Kidney epithelial cell (primary cell): ENCODE measurements around the gene SPEF1. TPM values are rescaled to one million over a fixed set of nuclear protein-coding genes. Genes with fewer than 3 reads are reported as not detected.

Experiments used
- DNase-seq: peaks from one replicate; pipeline ENCODE4 v3.0.0-alpha.2; 2010; ENCODE audit warnings: low read depth
- H3K27me3 ChIP-seq: 2 replicates; pipeline ENCODE4 v1.6.0; 2011; ENCODE audit warnings: low read length; ENCODE audit not compliant: control insufficient read depth, insufficient read depth
- H3K36me3 ChIP-seq: 2 replicates; pipeline ENCODE4 v1.5.1; 2011; ENCODE audit warnings: low read length; ENCODE audit not compliant: control insufficient read depth, insufficient read depth
- H3K4me3 ChIP-seq: 2 replicates; pipeline ENCODE4 v1.5.1; 2011; ENCODE audit warnings: low read depth, mild to moderate bottlenecking, control low read depth, low read length
- total RNA-seq: library from RNA; depleted of rRNA; stranded (reverse); fragments of >200 nt; gene quantifications from 2 replicates; pipeline ENCODE4 v1.2.3, GENCODE V29; 2015
- TF ChIP-seq, protein P1 (sequence below): IDR thresholded peaks from 2 replicates; pipeline ENCODE4 v1.5.1; 2011; ENCODE audit warnings: mild to moderate bottlenecking, moderate library complexity, low read length, control low read depth, inconsistent platforms; ENCODE audit not compliant: insufficient read depth, poor library complexity, severe bottlenecking

SPEF1 gene
- total RNA-seq, 1 donor from 2014 or later: not detected

DNA sequence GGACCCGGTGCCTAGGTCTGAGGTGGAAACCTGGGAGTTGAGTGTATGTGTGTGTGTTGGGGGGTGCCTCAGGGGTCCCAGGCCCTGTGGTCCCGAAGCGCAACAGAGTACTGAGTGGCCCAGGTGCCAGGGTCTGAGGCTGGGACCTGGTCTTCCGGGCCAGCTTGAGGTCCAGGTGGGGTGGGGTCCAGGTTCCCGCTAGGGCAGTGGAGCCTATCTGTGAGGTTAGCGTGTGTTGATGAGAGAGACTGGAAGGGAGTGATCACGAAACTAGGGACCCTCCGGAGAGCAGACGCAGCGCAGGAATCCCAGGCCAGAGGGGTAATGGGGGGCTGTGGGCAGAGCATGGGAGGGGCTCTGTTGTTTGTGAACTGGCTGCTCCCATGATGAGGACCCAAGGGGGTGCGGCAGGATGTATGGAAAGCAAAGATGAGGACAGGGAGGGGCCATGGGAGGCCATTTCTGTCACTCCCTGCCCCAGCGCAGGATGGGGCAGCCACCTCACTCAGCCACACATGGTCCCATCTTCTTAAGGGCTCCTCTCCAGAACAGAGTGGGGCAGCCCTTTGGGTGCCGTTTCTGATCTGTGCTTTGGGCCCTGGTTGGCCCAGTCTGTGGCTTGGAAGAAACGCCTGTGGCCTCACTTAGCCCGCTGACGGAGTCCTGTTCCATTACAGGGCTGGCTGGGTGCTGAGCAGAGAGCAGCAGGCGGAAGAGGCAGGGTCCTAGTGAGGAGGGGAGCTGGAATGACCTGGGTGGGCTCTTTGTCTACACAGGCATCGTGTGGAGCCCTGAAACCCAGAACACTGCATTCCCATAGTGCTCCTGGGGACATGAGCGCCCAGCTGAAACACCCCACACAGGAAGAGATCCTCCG is 47.9 kb downstream of the SPEF1 start:
- TF ChIP-seq, protein P1, sequence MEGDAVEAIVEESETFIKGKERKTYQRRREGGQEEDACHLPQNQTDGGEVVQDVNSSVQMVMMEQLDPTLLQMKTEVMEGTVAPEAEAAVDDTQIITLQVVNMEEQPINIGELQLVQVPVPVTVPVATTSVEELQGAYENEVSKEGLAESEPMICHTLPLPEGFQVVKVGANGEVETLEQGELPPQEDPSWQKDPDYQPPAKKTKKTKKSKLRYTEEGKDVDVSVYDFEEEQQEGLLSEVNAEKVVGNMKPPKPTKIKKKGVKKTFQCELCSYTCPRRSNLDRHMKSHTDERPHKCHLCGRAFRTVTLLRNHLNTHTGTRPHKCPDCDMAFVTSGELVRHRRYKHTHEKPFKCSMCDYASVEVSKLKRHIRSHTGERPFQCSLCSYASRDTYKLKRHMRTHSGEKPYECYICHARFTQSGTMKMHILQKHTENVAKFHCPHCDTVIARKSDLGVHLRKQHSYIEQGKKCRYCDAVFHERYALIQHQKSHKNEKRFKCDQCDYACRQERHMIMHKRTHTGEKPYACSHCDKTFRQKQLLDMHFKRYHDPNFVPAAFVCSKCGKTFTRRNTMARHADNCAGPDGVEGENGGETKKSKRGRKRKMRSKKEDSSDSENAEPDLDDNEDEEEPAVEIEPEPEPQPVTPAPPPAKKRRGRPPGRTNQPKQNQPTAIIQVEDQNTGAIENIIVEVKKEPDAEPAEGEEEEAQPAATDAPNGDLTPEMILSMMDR: no peak
- Histone ChIP-seq H3K4me3 (no peak overlapping the region), H3K27me3 (peaks cover 43% of the 10 kb centered on the region), H3K36me3 (no peaks in the 10 kb centered on the region)
- DNase-seq: no peak

DNA sequence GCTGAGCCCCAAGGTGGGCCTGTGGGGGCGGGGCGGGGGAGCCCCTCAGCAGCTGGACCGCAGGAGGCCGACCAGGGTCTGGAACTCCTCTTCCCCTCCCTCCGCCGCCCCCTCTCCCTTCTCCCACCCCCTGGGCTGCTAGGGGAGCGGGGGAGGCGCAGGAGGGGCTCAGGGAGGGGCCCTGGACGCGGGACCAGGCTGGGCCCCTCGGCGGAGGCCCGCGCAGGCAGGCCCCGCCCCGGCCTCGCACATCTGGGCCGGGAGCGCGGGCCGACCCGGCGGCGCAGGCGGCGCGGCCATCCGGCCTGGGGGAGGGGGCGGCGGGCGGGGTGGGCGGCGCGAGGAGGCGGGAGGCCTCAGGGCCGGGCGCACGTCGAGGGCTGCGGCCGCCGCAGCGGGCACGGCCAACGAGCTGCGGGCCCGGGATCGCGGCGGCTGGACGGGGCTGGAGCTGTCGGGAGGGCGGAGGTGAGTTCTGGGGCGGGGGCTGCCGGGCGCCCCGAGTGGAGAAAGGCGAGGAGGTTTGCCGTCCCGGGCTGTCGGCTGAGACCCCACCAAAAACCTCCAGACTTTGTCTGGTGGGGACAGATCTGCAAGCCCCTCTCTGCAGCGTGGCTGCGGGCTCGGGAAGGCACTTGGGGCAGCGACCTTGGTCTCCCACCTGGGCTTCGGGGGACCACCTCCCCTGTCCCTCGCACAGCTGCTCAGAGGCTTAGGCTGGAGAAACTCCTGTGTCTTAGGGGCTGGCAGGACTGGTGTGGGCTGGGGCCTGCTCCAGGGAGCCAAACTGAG is 48.7 kb downstream of the SPEF1 start, which contains the start of gene HSPA12B:
Gene HSPA12B (plus strand): TSS at position 359 of the 792 bp plus-strand sequence. CDS start 5,990 bp downstream, outside the sequence.
- H3K27me3 ChIP-seq: peaks cover 50% of the 10 kb centered on the region
- no peak within 1 kb of the TSS for H3K4me3 ChIP-seq
- TF ChIP-seq, protein P1: no peak
- DNase-seq: no peak
- H3K36me3 ChIP-seq: no peaks in the 10 kb centered on the region

DNA sequence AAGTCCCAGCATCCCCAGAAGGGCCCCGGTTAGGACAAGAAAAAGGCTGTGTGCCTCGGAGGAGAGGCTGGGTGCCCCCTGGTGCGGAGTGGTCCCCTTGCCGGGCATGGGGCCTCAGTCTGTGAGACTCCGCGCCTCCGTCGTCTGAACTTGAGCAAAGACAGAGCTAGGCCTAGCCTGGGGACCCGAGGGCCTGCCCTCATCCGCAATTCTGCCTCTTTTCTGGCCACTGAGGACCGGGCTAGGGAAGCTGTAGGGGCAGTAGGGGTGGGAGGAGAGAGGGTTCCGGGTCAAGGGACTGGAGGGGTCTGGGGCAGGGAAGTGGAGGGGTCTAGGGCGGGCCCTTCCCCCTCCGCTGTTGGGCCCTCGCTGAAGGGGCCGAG is 49.3 kb downstream of the SPEF1 start:
- no peak for DNase-seq
- TF ChIP-seq, protein P1: no peak
- Histone ChIP-seq H3K36me3 (no peaks in the 10 kb centered on the region), H3K27me3 (peaks cover 51% of the 10 kb centered on the region), H3K4me3 (no peak overlapping the region)

DNA sequence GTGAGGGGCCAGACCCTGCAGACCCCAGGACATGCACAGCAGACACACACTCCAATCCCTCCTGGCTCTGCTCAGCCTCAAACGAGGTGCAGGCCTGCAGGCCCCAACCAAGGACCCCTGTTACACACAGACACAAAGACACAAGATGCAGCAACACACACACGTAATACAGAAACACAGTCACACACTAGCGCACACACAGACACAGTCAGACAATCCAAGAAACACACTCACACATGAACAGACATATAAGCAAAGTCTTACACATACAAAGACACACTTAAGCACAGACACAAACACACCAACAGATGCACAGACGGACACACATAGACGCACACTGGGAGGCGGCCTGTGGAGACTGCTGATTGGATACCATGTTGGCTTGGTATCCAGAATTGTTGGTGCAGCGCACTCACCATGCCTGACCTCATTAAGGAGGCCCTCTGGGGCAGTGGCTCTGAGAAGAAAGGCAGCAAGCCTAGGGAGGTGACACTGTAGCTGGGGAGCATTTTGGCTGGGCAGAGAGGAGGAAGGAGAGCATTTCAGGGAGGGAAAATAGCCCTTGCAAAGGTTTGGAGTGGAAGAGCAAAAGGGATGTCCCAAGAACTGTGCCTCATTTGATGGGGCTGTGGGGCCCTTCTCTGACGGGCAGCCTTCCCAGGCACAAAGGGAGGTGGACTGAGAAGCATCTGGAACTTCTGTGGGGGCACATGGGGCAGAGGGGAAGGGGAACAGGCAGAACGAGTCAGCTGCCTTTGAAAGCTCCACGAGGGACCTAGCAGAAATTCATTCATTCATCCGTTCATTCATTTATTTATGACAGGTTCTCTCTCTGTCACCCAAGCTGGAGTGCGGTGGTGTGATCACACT is 50.2 kb downstream of the SPEF1 start:
- Histone ChIP-seq H3K4me3 (no peak overlapping the region), H3K36me3 (no peaks in the 10 kb centered on the region), H3K27me3 (peaks cover 53% of the 10 kb centered on the region)
- TF ChIP-seq, protein P1: no peak
- DNase-seq: no peak

DNA sequence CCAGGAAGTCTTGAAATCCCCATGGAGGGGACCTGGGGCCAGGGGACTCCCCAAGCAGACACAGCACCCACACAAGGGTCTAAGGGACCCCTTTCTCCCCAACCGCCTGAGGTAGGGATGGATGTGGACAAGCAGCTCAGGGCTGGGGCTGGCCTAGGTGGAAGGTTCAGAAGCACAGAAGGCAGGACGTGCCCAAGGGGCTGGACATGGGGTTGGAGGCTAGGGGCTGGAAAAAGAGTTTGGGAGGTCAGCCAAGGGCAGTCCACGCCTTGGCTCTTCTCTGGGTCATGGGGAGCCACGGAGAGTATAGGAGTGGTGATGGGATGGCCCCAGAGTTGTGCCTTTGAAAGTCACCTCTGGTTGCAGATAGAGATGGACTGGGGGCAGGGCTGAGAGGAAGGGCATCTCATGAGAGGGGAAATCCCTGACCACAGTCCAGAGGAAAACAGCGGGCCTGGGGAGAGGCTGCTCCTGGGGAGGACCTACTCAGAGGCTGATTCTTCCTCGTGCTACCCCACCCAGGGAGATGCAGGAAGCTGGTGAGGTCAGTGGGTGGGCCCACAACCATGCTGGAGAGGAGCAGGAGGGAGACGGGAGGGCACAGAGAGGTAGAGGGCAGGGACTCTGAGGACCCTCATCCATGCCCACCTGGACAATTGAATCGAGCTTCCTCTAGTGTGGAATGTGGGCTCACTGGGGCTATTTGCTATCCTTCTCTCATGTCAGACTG is 51.3 kb downstream of the SPEF1 start:
- H3K36me3 ChIP-seq: no peaks in the 10 kb centered on the region
- H3K4me3 ChIP-seq: no peak overlapping the region
- DNase-seq: no peak
- peaks cover 56% of the 10 kb centered on the region for H3K27me3 ChIP-seq
- TF ChIP-seq, protein P1: no peak
